HG02759 (cell line): ENCODE measurements around the gene IFNAR1.
"Not testable (repeated sequence)": the region's sequence is repeated elsewhere in the genome, so short reads cannot be mapped to it uniquely, and the experiment has no call there.

Experiments used
- ATAC-seq: cut with Tn5 transposase; IDR thresholded peaks from one replicate; pipeline ENCODE4 v1.9.1; 2021; ENCODE audit warnings: mild to moderate bottlenecking, moderate library complexity; ENCODE audit not compliant: unreplicated experiment

The IFNAR1 gene

DNA sequence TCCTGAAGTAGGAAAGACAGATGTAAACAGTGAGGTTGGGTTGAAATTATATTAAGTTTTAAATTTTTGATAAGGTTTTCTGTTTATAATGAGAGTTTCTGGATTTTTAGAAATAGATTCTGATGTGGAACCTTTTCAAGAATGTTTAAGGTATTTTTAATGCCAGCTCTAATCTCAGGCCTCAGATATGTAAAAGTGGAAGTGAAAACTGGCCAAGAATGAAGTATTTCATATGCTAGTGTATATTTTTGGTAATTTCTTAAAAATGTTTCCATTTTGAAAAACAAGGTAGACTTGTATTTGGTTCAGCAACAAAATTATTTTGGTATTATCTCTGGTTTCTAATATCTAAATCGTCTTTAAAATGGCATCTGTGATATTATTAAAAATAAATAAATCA lies 14.4 kb downstream of the IFNAR1 start:
- no peak for ATAC-seq

- no peak for ATAC-seq
These were observed 15.1 kb downstream of the IFNAR1 start for GRCh38 chr21:33339918-33340317.

GRCh38 chr21:33345751-33346238 lies 21.0 kb downstream of the IFNAR1 start:
- no peak for ATAC-seq

GRCh38 chr21:33348706-33349105 lies 23.9 kb downstream of the IFNAR1 start:
- no peak for ATAC-seq

- ATAC-seq, result no peak
These were observed 25.9 kb downstream of the IFNAR1 start for GRCh38 chr21:33350676-33351075.

DNA sequence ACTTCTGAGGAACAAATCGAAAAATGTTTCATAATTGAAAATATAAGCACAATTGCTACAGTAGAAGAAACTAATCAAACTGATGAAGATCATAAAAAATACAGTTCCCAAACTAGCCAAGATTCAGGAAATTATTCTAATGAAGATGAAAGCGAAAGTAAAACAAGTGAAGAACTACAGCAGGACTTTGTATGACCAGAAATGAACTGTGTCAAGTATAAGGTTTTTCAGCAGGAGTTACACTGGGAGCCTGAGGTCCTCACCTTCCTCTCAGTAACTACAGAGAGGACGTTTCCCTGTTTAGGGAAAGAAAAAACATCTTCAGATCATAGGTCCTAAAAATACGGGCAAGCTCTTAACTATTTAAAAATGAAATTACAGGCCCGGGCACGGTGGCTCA lies 30.6 kb downstream of the IFNAR1 start:
- no peak for ATAC-seq

GRCh38 chr21:33355996-33356395 lies 31.2 kb downstream of the IFNAR1 start:
- ATAC-seq, result no peak

- ATAC-seq, result no peak
These were observed 32.4 kb downstream of the IFNAR1 start for GRCh38 chr21:33357177-33357576.

- ATAC-seq, result no peak
These were observed 34.7 kb downstream of the IFNAR1 start for GRCh38 chr21:33359446-33359845.

DNA sequence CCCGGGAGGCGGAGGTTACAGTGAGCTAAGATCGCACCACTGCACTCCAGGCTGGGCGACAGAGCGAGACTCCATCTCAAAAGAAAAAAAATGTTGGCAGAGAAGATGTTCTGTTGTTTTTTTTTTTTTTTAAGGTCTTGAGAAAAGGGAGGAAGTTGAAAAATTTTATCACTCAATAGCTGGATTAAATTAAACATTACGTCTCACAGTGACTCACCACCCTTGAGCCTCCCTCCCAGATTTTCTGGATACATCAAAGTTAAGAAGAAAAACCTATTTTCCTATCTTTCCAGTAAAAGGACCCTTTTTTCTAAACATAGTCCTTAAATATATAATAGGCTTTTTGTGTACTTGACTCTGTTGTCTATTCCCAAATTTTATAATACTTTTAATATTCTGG lies 35.5 kb downstream of the IFNAR1 start:
- no peak for ATAC-seq

- ATAC-seq, result peak; percentile 85
These were observed 36.3 kb downstream of the IFNAR1 start for GRCh38 chr21:33360881-33361602.

DNA sequence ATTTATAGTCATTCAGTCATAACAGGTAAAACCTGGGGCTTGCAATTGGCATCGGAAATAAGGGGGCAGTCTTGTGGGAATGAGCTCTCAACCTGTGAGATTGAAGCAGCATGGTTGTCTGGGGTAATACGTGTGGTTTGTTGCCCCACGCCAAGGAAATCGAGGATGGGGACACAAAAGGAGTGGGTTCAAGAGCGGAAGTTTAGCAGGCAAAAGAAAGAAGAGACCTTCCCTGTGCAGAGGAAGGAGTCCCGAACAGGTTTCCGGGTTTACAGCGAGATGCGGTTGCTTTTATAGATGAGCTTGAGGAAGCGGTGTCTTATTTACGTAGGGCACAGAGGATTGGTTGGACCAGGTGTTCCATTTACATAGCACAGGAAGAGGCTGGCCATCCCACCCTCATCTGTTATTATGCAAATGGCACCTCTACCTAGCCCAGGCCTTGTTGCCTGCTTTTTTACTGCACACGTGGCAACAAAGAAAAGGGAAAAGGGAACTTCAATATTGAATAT lies 37.3 kb downstream of the IFNAR1 start:
- ATAC-seq, result no peak

GRCh38 chr21:33363911-33364609 lies 39.3 kb downstream of the IFNAR1 start:
- not testable (repeated sequence) for ATAC-seq

GRCh38 chr21:33364830-33365229 lies 40.1 kb downstream of the IFNAR1 start:
- ATAC-seq, result no peak

DNA sequence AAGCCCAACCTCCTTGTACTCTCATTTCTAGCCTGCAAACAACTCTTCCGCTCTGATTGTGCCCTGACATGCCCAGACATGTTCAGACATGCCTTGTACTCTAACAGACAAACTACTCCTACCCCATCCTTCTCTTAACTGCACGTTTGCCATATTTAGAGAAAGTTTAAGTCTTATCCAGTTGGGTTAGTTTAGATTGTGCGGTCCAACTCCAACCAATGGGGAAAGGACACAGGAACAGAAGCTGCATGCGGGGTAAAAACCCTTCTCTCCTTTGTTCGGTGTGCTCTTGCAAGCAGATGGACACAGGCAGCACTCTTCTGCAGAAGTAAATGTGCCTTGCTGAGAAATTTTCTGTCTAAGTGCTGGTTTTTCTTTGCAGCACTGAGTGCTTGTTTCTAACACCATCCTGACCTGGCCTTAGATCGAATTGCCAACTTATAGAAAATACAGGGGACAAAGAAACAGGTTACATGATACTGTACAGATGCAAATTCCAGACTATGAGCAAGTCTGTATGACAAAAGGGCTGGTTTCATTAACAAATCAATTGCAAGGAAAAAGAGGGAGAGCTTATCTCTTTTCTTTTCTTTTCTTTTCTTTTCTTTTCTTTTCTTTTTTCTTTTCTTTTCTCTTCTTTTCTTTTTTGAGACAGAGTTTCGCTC lies 42.7 kb downstream of the IFNAR1 start:
- ATAC-seq, result no peak

DNA sequence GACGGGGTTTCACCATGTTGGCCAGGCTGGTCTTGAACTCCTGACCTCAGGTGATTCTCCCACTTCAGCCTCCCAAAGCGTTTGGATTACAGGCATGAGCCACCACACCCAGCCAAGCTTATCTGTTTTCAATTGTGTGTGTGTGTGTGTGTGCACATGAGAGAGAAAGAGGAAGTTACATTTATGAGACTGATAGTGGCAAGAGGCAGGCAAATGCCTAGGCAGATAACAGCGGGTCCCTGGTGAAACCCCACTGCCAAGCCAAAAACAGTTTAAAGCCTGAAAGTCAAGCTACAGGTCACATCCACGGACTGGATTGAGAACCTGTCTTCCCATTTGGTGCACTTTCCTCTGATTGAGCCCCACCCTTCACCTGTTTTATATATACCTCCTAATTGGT lies 43.4 kb downstream of the IFNAR1 start:
- ATAC-seq, result no peak

- ATAC-seq, result no peak
These were observed 43.8 kb downstream of the IFNAR1 start for GRCh38 chr21:33368576-33368975.

DNA sequence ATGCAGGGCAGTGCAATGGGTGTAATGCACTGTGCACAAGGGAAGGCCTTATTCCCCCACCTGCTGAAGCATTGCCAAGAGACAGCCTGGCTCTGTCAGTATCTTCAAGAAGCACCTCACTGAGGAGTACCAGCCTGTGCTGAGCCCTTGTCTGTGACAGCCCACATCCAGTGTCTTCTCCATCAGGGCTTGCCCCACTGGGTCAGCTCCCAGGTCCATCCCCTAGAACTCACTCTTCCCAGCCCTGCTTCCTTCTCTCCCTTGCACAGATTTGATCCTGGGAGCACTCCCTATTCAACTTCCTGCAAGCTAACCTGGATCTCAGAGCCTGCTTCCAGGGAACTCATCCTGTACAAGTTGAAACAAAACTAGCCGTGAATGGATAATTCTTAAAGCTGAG lies 44.8 kb downstream of the IFNAR1 start:
- no peak for ATAC-seq

- no peak for ATAC-seq
These were observed 45.5 kb downstream of the IFNAR1 start for GRCh38 chr21:33370305-33370704.

GRCh38 chr21:33371366-33371765 lies 46.6 kb downstream of the IFNAR1 start:
- ATAC-seq, result no peak

DNA sequence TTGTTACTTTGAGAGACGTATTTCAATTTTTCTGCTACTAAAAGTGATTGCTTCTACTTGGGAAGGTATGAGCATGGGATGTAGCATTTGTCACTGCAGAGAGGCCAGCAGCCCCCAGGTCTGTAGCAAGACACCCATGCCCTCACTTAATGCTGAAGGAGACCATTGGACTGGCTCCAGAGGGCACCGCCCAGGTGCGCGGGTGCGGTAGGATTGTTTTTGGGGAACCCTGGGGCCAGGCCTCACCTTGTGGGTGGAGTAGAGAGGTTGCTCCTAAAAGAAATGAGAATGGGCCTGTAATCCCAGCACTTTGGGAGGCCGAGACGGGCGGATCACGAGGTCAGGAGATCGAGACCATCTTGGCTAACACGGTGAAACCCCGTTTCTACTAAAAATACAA lies 47.8 kb downstream of the IFNAR1 start:
- no peak for ATAC-seq

DNA sequence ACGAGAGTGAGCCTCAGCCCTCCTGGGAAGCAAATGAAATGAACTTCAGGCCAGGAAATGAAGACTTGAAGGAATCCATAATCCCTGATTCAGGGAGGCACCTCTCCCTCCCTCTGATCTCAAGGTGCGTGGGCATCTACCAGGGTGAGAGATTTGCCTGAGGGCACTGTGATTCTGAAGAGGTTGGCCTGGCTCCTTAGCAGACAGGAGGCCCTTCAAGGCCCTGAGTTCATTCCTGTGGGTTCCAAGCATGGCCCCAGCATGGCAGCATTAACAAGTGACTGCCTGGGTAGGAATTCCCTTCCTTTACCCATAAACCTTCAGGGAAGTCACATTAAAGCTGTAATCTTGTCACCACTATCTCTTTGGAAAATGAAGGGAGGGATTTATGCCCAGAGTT lies 48.7 kb downstream of the IFNAR1 start:
- no peak for ATAC-seq
